Breast epithelium (tissue), 4 donors: ENCODE results near the gene PUM1. TPM values are rescaled to one million over a fixed set of nuclear protein-coding genes. Genes with fewer than 3 reads are reported as not detected.

ENCODE experiments used
- DNase-seq, 2 donors: peaks; one replicate each; pipeline ENCODE4 v3.0.0-alpha.2; 2019; ENCODE audit warnings: low spot score in 2 of 2
- H3K27ac ChIP-seq, 2 donors: fragments of 200-600 bp; sonication (generic) in 1 of 2; one replicate each; pipeline ENCODE4 v1.5.1; 2016 to 2019; ENCODE audit warnings: mild to moderate bottlenecking in 1 of 2
- H3K27me3 ChIP-seq, 2 donors: fragments of 200-600 bp; sonication (generic) in 1 of 2; one replicate each; pipeline versions ENCODE4 v1.5.1 to v1.6.0; 2017 to 2019; ENCODE audit warnings: control low read depth in 1 of 2, mild to moderate bottlenecking in 1 of 2
- H3K36me3 ChIP-seq: fragments of 200-600 bp; one replicate; pipeline ENCODE4 v1.5.1; 2019
- H3K4me1 ChIP-seq, 2 donors: fragments of 200-600 bp; sonication (generic); one replicate each; pipeline ENCODE4 v1.5.1; 2016 to 2019; ENCODE audit warnings: control low read depth in 1 of 2
- H3K4me3 ChIP-seq, 3 donors: fragments of 200-600 bp; sonication (generic); 1 replicate in 2 of 3; 2 replicates in 1 of 3; pipeline ENCODE4 v1.5.1; 2016 to 2019; ENCODE audit warnings: mild to moderate bottlenecking in 3 of 3, moderate library complexity in 2 of 3
- H3K9me3 ChIP-seq, 2 donors: fragments of 200-600 bp; sonication (generic) in 1 of 2; one replicate each; pipeline ENCODE4 v1.5.1; 2016 to 2019; ENCODE audit warnings: control low read depth in 1 of 2
- POLR2A ChIP-seq: fragments of 450-650 bp; IDR thresholded peaks from one replicate; pipeline ENCODE4 v1.6.1; 2016; ENCODE audit warnings: antibody characterized with exemption, mild to moderate bottlenecking, moderate library complexity
- POLR2AphosphoS5 ChIP-seq, 3 donors: sonication (generic); formaldehyde crosslinking; IDR thresholded peaks; one replicate each; pipeline ENCODE4 v1.6.1; 2017; ENCODE audit warnings: antibody characterized with exemption in 3 of 3
- intact Hi-C: fragments of 100-400 bp; cut with DNase I; formaldehyde crosslinking; loops from one replicate; pipeline ENCODE4 v1.15.1; 2023; ENCODE audit warnings: low total_unique reads
- total RNA-seq, 3 donors: library from RNA; depleted of rRNA; stranded (reverse); fragments of >200 nt; gene quantifications; one replicate each; pipeline ENCODE4 v1.1.0, GENCODE V29; 2016
- TF ChIP-seq, protein P1 (sequence below), 3 donors: fragments of 450-650 bp; IDR thresholded peaks; one replicate each; pipeline ENCODE4 v1.5.1; 2016 to 2017; ENCODE audit warnings: antibody characterized with exemption in 3 of 3, mild to moderate bottlenecking in 3 of 3, moderate library complexity in 3 of 3

Gene PUM1
- total RNA-seq, 3 donors from 2014 or later = 93.8 to 149 (median 116) TPM

DNA sequence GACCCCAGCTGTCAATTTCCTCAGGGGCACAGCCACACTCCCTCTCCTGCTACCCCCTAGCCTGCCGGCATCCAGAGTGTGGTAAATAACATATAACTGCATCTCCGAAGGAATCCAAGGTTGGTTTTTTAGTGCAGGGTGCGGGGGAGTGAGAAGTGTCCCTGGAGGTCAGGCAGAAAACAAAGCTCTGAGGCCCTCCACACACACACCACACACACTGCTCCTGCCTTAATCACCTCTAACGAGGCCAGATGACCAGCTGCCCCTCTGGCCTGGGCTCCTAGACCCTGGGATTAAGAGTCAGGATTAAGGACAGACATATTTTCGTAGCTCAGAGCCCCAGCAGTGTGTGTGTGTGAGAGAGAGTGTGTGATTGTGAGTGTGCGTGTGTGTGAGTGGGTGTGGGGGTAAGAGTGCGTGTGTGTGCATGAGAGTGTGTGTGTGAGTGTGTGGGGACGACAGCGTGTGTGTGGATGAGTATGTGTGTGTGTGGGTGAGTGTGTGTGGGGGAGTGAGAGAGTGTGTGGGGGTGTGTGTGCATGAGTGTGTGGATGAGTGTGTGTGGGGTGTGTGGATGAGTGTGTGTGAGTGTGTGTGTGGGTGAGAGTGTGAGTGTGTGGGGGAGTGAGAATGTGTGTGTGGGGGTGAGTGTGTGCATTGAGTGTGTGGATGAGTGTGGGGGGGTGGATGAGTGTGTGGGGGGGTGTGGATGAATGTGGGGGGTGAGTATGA, 171.6 kb downstream of the PUM1 start:
- H3K4me1 ChIP-seq = peaks cover 0 to 4% of the 10 kb centered on the region in 2 donors
- no peaks in the 10 kb centered on the region for H3K9me3 ChIP-seq
- TF ChIP-seq, protein P1, sequence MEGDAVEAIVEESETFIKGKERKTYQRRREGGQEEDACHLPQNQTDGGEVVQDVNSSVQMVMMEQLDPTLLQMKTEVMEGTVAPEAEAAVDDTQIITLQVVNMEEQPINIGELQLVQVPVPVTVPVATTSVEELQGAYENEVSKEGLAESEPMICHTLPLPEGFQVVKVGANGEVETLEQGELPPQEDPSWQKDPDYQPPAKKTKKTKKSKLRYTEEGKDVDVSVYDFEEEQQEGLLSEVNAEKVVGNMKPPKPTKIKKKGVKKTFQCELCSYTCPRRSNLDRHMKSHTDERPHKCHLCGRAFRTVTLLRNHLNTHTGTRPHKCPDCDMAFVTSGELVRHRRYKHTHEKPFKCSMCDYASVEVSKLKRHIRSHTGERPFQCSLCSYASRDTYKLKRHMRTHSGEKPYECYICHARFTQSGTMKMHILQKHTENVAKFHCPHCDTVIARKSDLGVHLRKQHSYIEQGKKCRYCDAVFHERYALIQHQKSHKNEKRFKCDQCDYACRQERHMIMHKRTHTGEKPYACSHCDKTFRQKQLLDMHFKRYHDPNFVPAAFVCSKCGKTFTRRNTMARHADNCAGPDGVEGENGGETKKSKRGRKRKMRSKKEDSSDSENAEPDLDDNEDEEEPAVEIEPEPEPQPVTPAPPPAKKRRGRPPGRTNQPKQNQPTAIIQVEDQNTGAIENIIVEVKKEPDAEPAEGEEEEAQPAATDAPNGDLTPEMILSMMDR (IDR thresholded peaks at IDR 0.05) = no peak
- TF ChIP-seq POLR2A (no peak), POLR2AphosphoS5 (IDR thresholded peaks at IDR 0.05) (no peak)
- no peak overlapping the region for H3K27ac ChIP-seq
- H3K27me3 ChIP-seq = no peaks in the 10 kb centered on the region
- no peak for DNase-seq
- no peaks in the 10 kb centered on the region for H3K36me3 ChIP-seq
- H3K4me3 ChIP-seq = no peak overlapping the region
- intact Hi-C loops = no loop called here

DNA sequence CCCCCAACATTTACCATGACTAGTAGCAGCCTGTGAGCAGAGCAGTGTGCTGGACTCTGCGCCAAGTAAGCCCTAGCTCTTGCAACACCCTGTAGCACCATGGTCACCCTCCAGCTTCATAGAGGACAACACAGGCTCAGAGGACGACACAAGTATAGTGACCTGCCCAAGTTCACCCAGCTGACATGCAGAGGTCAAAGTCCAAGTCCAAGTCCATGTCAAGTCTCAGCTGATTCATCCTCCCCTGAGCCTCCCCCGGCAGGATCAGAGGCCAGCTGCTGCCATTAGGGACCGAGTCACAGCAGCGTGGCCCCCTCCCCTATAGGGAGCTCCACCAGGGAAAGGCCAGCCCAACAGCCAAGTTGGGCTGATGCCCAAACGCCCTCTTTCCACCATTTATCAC, 172.8 kb downstream of the PUM1 start:
- TF ChIP-seq, protein P1 (IDR thresholded peaks at IDR 0.05) = no peak
- TF ChIP-seq POLR2A (no peak), POLR2AphosphoS5 (IDR thresholded peaks at IDR 0.05) (no peak)
- intact Hi-C loops = no loop called here
- Histone ChIP-seq H3K4me3 (no peak overlapping the region), H3K9me3 (no peaks in the 10 kb centered on the region), H3K27me3 (no peaks in the 10 kb centered on the region), H3K4me1 (peaks cover 6 to 16% of the 10 kb centered on the region in 2 donors), H3K36me3 (no peaks in the 10 kb centered on the region), H3K27ac (peak overlapping the region; percentile 9 to 14)
- no peak for DNase-seq

DNA sequence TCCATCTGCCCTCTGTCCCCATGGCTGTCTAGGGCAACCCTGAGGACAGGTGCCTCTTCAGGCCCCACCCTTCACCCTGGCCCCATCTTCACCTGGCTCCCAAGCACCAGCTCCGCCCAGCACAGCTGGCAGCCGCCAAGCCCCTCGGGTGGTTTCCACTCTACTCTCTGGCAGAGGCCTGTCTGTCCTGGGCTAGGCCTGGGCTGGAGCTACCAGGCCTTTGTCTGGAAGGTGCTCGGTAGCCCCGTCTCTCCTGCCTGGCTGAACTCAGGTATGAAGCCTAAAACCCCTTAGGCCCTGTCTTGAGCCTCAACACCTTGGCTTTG, 174.3 kb downstream of the PUM1 start:
- intact Hi-C loops = no loop called here
- Histone ChIP-seq H3K27me3 (no peaks in the 10 kb centered on the region), H3K4me1 (peaks cover 14 to 23% of the 10 kb centered on the region in 2 donors), H3K36me3 (no peaks in the 10 kb centered on the region), H3K4me3 (no peak overlapping the region), H3K27ac (peak overlapping the region; percentile 41 to 45), H3K9me3 (no peaks in the 10 kb centered on the region)
- DNase-seq = no peak
- no peak for TF ChIP-seq POLR2AphosphoS5 (IDR thresholded peaks at IDR 0.05)
- no peak for TF ChIP-seq POLR2A
- TF ChIP-seq, protein P1 (IDR thresholded peaks at IDR 0.05) = no peak

DNA sequence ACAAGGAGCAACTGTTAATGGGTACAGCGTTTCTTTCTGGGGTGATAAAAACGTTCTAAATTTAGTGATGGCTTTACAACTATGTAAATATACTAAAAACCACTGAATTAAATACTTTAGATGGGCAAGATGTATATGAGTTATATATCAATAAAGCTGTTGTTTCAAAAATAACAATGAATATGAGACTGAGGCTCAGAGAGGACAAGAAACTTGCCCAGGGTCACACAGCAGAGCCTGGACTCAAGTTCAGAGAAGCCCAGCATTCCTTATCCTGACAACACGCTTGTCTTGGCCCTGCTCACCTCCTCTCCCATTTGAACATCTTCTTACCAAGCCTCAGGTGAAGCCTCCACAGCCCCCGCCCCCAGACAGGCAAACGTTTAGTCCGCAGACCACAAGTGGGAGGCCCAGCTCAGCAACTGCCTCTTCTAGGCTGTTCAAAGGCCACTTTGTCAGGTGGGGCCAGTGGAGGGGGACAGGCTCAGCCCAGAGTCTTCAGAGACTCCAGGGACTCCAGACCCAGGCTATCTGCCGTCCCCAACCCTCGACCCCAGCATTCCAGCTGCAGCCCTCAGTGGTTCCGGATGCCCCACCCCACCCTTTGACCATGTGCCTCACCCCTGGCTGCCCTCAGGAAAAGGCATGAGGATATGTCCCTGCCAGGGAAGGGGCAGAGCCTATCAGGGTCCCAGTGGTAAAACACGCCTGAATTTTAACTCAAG, 174.9 kb downstream of the PUM1 start:
- Histone ChIP-seq H3K27me3 (no peaks in the 10 kb centered on the region), H3K9me3 (no peaks in the 10 kb centered on the region), H3K36me3 (no peaks in the 10 kb centered on the region), H3K4me1 (peaks cover 19 to 28% of the 10 kb centered on the region in 2 donors), H3K4me3 (no peak overlapping the region), H3K27ac (peak overlapping the region; percentile 41 to 45)
- no peak for DNase-seq
- no peak for TF ChIP-seq POLR2A
- TF ChIP-seq, protein P1 (IDR thresholded peaks at IDR 0.05) = no peak
- no peak for TF ChIP-seq POLR2AphosphoS5 (IDR thresholded peaks at IDR 0.05)
- intact Hi-C loops = no loop called here

DNA sequence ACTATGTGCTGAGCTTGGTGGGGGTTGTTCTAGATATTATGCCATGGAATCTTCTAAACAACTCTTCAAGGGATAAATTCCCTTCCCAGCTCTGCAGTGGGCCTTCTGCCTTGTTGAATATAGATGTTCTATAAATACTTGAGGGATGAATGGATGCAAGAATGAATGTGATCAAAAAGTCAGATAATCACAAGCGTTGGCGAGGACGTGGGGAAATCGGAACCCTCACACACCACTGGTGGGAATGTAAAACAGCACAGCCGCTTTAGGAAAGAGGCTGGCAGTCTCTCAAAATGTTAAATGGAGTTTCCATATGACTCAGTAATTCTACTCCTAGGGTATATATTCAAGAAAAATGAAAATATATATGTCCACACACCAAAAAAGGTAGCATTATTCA, 176.0 kb downstream of the PUM1 start:
- H3K9me3 ChIP-seq = no peaks in the 10 kb centered on the region
- no peaks in the 10 kb centered on the region for H3K27me3 ChIP-seq
- no peaks in the 10 kb centered on the region for H3K36me3 ChIP-seq
- H3K4me1 ChIP-seq = peaks cover 22 to 29% of the 10 kb centered on the region in 2 donors
- no peak for DNase-seq
- peak overlapping the region; percentile 93 to 97 for H3K27ac ChIP-seq
- intact Hi-C loops = no loop called here
- TF ChIP-seq, protein P1 (IDR thresholded peaks at IDR 0.05) = no peak
- TF ChIP-seq POLR2AphosphoS5 (IDR thresholded peaks at IDR 0.05) = no peak
- TF ChIP-seq POLR2A = no peak
- no peak overlapping the region for H3K4me3 ChIP-seq
